ENCODE data around the gene TATDN3.
"Not testable (repeated sequence)": the region's sequence is repeated elsewhere in the genome, so short reads cannot be mapped to it uniquely, and the experiment has no call there.

The TATDN3 gene

GRCh38 chr1:212791676-212792395 lies at the start of gene TATDN3, which contains the start of gene NSL1:
Gene TATDN3 (plus strand): TSS chr1:212791894. CDS start chr1:212791922, 28 bp downstream.
Gene NSL1 (minus strand): TSS chr1:212791777. CDS start chr1:212791763, 14 bp downstream.
- peak; percentile 84 for DNase-seq (ENCODE audit: insufficient read length, low spot score)
- FAIRE-seq = peak; percentile 73

- no peak for FAIRE-seq
Observed at GRCh38 chr1:212743901-212744475, 47.7 kb upstream of the TATDN3 start.

GRCh38 chr1:212745303-212745702 lies 46.4 kb upstream of the TATDN3 start:
- FAIRE-seq (no peak), DNase-seq (ENCODE audit: insufficient read length, low spot score) (no peak)

More at GRCh38 chr1:212743901-212744475, 47.7 kb upstream of the TATDN3 start:
- no peak for DNase-seq (ENCODE audit: insufficient read length, low spot score)

GRCh38 chr1:212746546-212746945 lies 45.1 kb upstream of the TATDN3 start:
- DNase-seq (ENCODE audit: insufficient read length, low spot score) = no peak
- FAIRE-seq = no peak

GRCh38 chr1:212749821-212750535 lies 41.7 kb upstream of the TATDN3 start:
- FAIRE-seq (no peak), DNase-seq (ENCODE audit: insufficient read length, low spot score) (peak; percentile 76)

GRCh38 chr1:212752252-212752933 lies 39.3 kb upstream of the TATDN3 start:
- FAIRE-seq = no peak
- DNase-seq (ENCODE audit: insufficient read length, low spot score) = no peak

GRCh38 chr1:212752934-212753497 lies 38.7 kb upstream of the TATDN3 start:
- DNase-seq (ENCODE audit: insufficient read length, low spot score) (no peak), FAIRE-seq (no peak)

- DNase-seq (ENCODE audit: insufficient read length, low spot score) (no peak), FAIRE-seq (no peak)
Observed at GRCh38 chr1:212753749-212754148, 37.9 kb upstream of the TATDN3 start.

- DNase-seq (ENCODE audit: insufficient read length, low spot score) = no peak
- FAIRE-seq = no peak
Observed at GRCh38 chr1:212754193-212754592, 37.5 kb upstream of the TATDN3 start.

GRCh38 chr1:212754680-212755079 lies 37.0 kb upstream of the TATDN3 start:
- FAIRE-seq = no peak
- DNase-seq (ENCODE audit: insufficient read length, low spot score) = no peak

- FAIRE-seq = no peak
- no peak for DNase-seq (ENCODE audit: insufficient read length, low spot score)
Observed at GRCh38 chr1:212759683-212760082, 32.0 kb upstream of the TATDN3 start.

- FAIRE-seq (no peak), DNase-seq (ENCODE audit: insufficient read length, low spot score) (no peak)
Observed at GRCh38 chr1:212760126-212760823, 31.4 kb upstream of the TATDN3 start.

- DNase-seq (ENCODE audit: insufficient read length, low spot score) = no peak
- FAIRE-seq = no peak
Observed at GRCh38 chr1:212762234-212762633, 29.5 kb upstream of the TATDN3 start.

- no peak for DNase-seq (ENCODE audit: insufficient read length, low spot score)
- FAIRE-seq = no peak
Observed at GRCh38 chr1:212762839-212763238, 28.9 kb upstream of the TATDN3 start.

GRCh38 chr1:212764718-212765281 lies 26.9 kb upstream of the TATDN3 start:
- DNase-seq (ENCODE audit: insufficient read length, low spot score); FAIRE-seq: not testable (repeated sequence)

- DNase-seq (ENCODE audit: insufficient read length, low spot score) = not testable (repeated sequence)
Observed at GRCh38 chr1:212766825-212767224, 24.9 kb upstream of the TATDN3 start.

GRCh38 chr1:212769459-212770167 lies 22.1 kb upstream of the TATDN3 start:
- FAIRE-seq (no peak), DNase-seq (ENCODE audit: insufficient read length, low spot score) (no peak)

More at GRCh38 chr1:212766825-212767224, 24.9 kb upstream of the TATDN3 start:
- FAIRE-seq = not testable (repeated sequence)

- FAIRE-seq = no peak
- DNase-seq (ENCODE audit: insufficient read length, low spot score) = no peak
Observed at GRCh38 chr1:212771341-212771740, 20.4 kb upstream of the TATDN3 start.

GRCh38 chr1:212773011-212773410 lies 18.7 kb upstream of the TATDN3 start:
- no peak for DNase-seq (ENCODE audit: insufficient read length, low spot score)

More at GRCh38 chr1:212773011-212773410, 18.7 kb upstream of the TATDN3 start:
- FAIRE-seq = no peak
